ENCODE results near the gene FGF7.

FGF7 gene

DNA sequence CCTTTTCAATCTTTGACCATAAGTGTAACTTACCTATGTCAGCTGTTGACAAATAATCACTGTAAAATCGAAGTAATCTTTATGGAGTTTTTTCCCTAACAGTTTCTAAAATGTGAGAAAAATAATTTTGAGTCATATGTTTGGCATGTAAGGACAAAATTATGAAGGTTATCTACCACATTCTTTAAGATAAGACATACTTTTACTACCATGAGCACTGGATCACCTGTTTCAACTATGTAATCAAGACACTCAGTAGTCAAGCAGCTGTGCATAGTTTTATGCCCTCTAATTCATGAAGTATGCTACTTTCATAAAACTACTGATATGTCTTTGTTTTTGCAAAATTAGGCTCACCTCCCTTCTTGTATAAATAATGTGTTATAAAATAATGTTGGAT is 12.1 kb downstream of the FGF7 start:
- CTCF ChIA-PET, result interaction anchor here (0.7 kb wide), 1 partner anchor 315 kb away, joined by 3 read pairs; no protein-coding TSS in a partner anchor
- TF ChIP-seq, protein P1, sequence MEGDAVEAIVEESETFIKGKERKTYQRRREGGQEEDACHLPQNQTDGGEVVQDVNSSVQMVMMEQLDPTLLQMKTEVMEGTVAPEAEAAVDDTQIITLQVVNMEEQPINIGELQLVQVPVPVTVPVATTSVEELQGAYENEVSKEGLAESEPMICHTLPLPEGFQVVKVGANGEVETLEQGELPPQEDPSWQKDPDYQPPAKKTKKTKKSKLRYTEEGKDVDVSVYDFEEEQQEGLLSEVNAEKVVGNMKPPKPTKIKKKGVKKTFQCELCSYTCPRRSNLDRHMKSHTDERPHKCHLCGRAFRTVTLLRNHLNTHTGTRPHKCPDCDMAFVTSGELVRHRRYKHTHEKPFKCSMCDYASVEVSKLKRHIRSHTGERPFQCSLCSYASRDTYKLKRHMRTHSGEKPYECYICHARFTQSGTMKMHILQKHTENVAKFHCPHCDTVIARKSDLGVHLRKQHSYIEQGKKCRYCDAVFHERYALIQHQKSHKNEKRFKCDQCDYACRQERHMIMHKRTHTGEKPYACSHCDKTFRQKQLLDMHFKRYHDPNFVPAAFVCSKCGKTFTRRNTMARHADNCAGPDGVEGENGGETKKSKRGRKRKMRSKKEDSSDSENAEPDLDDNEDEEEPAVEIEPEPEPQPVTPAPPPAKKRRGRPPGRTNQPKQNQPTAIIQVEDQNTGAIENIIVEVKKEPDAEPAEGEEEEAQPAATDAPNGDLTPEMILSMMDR (conservative IDR thresholded peaks at IDR 0.05; ENCODE audit: low read depth), result no peak
- POLR2A ChIA-PET (ENCODE audit: low non-redundant PET), result interaction anchor here (0.6 kb wide), 1 partner anchor 221 kb away, joined by 6 read pairs; no protein-coding TSS in a partner anchor
- H3K27ac ChIP-seq, result no peak overlapping the region
- DNase-seq (ENCODE audit: low spot score), result no peak

DNA sequence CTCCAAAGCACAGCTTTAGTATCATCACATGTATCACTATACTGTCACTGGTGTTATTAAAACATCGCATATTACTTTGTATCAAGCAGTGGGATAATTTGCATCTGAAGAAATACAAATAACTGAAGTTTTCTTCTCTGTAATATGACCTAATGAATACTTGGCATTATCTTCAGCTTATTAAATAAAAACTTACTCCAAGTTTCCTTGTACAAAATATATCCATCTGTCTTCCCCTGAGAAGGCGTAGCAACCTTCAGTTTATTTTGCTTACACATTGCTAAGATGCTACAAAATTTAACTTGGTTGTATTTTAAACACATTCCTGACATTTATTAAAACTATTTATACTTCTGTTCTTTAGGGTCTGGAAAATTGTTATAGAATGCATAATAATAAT is 13.7 kb downstream of the FGF7 start:
- CTCF ChIA-PET, result interaction anchor here (0.8 kb wide), 1 partner anchor 14 kb away, joined by 4 read pairs; no protein-coding TSS in a partner anchor
- no peak overlapping the region for H3K27ac ChIP-seq
- POLR2A ChIA-PET (ENCODE audit: low non-redundant PET), result no interaction called here
- TF ChIP-seq, protein P1 (conservative IDR thresholded peaks at IDR 0.05; ENCODE audit: low read depth), result no peak
- DNase-seq (ENCODE audit: low spot score), result no peak

DNA sequence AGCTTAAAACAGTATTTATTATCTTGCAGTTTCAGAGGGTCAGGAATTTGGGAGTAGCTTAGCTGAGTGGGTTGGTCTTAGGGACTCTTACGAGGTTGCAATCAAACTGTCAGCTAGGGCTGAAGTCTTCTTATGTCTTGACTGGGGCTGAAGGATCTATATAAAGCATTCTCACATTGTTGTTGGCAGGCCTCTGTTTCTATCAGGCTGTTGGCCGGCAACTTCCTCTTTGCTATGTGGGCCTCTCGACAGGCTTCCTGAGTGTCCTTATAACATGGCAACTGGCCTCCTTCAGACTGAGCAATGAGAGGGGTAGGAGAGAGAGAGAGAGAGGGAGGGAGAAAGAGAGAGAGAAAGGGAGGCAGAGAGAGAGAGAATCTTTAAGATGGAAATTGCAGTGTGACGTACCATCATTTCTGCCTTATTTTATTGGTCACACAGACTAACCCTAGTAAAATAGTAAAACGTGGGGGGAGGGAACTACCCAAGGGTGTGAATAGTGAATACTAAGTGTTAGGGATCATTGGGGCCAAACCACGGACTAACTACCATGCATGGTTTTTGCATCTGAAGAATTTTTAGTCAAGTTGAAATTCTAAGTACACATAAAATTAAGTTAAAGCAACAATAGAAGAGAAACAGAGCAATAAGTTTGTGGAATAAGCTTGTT is 16.1 kb downstream of the FGF7 start:
- H3K27ac ChIP-seq, result no peak overlapping the region
- no peak for DNase-seq (ENCODE audit: low spot score)
- POLR2A ChIA-PET (ENCODE audit: low non-redundant PET), result no interaction called here
- TF ChIP-seq, protein P1 (conservative IDR thresholded peaks at IDR 0.05; ENCODE audit: low read depth), result no peak
- CTCF ChIA-PET, result interaction anchor here (0.7 kb wide), 1 partner anchor 242 kb away, joined by 3 read pairs; no protein-coding TSS in a partner anchor

DNA sequence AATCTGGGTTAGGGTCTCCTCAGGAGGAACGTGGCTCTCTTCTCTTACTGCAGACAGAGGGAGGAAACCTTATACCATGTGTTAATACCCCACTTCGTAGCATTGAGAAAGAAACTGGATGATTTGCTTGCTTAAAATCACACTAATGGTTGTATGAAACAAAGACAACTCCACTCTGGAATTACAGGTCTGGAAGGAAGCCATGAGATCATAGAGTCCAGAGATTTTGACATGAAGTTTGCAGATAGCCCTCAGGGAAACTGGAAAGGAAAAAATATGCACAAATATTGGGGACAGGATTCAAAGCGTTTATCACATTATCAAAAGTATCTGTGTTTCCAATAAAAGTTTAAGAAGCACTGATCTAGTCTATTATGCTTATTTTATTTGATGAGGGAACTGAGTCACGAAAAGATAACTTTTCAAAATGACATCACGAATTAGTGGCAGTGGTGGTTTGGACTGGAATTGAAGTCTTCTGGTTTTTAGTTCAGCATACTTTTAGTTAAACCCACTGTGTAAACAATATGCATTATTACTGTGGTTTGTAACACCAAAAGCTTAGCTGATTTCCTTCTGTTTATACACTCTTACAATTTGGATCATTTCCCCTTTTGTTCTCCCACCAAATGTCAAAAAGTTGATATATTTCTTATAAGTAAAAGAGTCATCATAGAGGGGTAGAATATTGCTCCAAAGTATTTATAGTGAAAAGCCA is 16.8 kb downstream of the FGF7 start:
- CTCF ChIA-PET, result interaction anchor here (0.6 kb wide), 1 partner anchor 34 kb away, joined by 10 read pairs; no protein-coding TSS in a partner anchor
- POLR2A ChIA-PET (ENCODE audit: low non-redundant PET), result no interaction called here
- DNase-seq (ENCODE audit: low spot score), result no peak
- TF ChIP-seq, protein P1 (conservative IDR thresholded peaks at IDR 0.05; ENCODE audit: low read depth), result no peak
- H3K27ac ChIP-seq, result no peak overlapping the region

DNA sequence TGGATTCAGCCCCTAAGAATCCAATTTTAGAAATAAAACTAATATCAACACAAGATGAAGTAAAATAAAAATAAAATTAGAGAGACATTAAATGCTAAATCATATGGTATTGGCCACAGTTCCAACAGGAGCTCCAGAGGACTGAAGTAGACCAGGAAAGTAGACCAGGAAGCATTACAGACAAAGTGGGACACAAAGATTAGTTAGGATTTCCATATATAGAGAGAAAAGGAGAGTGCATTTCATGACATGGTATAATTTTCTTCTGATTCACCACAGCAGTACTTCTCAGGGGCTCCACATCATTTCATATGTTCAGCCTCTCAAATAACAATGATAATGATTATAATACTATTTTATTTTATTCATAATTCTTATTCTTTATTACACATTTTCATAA is 18.3 kb downstream of the FGF7 start:
- DNase-seq (ENCODE audit: low spot score), result no peak
- POLR2A ChIA-PET (ENCODE audit: low non-redundant PET), result no interaction called here
- CTCF ChIA-PET, result interaction anchor here (0.6 kb wide), 1 partner anchor 472 kb away, joined by 5 read pairs; no protein-coding TSS in a partner anchor
- TF ChIP-seq, protein P1 (conservative IDR thresholded peaks at IDR 0.05; ENCODE audit: low read depth), result no peak
- H3K27ac ChIP-seq, result no peak overlapping the region

DNA sequence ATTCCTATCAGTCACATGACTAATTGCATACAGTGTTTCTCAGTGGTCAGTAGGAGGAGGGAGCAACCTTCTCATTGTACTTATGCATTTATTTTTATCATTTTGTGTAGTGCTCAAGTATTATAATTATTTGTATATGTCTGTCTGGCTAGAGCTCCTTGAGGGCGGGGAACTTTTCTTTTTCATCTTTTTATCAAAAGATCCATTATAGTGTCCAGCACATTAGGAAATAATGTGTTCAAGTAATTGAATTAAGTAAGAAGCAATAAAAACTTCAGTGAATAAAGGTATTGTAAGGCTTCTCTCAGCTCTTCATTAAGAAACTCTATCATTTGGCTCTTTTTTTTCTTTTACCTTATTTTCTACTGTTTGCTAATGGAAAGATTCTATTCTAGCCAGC is 18.8 kb downstream of the FGF7 start:
- TF ChIP-seq, protein P1 (conservative IDR thresholded peaks at IDR 0.05; ENCODE audit: low read depth), result no peak
- H3K27ac ChIP-seq, result no peak overlapping the region
- ChIA-PET POLR2A (ENCODE audit: low non-redundant PET) (no interaction called here), CTCF (interaction anchor here (0.6 kb wide), 1 partner anchor 472 kb away, joined by 5 read pairs; no protein-coding TSS in a partner anchor)
- DNase-seq (ENCODE audit: low spot score), result no peak
